Measurements from ENCODE around the gene NRP1. TPM values are rescaled to one million over a fixed set of nuclear protein-coding genes. Genes with fewer than 3 reads are reported as not detected.

The NRP1 gene
- total RNA-seq, 4 donors from 2014 or later = 91.8 to 175 (median 142) TPM

GRCh38 chr10:33161550-33162247 lies 172.8 kb downstream of the NRP1 start:
- TF ChIP-seq, protein P1, sequence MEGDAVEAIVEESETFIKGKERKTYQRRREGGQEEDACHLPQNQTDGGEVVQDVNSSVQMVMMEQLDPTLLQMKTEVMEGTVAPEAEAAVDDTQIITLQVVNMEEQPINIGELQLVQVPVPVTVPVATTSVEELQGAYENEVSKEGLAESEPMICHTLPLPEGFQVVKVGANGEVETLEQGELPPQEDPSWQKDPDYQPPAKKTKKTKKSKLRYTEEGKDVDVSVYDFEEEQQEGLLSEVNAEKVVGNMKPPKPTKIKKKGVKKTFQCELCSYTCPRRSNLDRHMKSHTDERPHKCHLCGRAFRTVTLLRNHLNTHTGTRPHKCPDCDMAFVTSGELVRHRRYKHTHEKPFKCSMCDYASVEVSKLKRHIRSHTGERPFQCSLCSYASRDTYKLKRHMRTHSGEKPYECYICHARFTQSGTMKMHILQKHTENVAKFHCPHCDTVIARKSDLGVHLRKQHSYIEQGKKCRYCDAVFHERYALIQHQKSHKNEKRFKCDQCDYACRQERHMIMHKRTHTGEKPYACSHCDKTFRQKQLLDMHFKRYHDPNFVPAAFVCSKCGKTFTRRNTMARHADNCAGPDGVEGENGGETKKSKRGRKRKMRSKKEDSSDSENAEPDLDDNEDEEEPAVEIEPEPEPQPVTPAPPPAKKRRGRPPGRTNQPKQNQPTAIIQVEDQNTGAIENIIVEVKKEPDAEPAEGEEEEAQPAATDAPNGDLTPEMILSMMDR (IDR thresholded peaks at IDR 0.05; ENCODE audit: low read depth) = no peak

- TF ChIP-seq, protein P1 (IDR thresholded peaks at IDR 0.05; ENCODE audit: low read depth) = no peak
These were observed 174.3 kb downstream of the NRP1 start for GRCh38 chr10:33160151-33160550.

DNA sequence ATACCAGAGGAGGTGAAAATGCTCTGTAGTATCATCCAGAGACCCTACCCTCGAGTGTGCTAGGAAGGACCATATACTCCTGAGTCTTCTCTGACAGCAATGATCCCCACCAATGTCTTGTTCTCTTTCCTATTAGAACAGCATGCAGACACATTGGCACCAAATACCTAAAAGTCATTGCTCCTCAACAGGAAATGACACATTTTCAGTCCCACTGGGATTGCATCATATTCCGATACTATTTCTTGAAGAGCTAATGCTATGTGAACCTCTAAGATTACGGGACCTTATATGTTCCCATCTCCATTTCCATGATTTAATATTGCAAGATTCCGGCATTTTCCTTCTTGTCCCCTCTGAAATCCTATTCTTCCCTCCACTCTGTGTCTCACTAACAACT lies 177.4 kb downstream of the NRP1 start:
- TF ChIP-seq, protein P1 (IDR thresholded peaks at IDR 0.05; ENCODE audit: low read depth) = no peak

DNA sequence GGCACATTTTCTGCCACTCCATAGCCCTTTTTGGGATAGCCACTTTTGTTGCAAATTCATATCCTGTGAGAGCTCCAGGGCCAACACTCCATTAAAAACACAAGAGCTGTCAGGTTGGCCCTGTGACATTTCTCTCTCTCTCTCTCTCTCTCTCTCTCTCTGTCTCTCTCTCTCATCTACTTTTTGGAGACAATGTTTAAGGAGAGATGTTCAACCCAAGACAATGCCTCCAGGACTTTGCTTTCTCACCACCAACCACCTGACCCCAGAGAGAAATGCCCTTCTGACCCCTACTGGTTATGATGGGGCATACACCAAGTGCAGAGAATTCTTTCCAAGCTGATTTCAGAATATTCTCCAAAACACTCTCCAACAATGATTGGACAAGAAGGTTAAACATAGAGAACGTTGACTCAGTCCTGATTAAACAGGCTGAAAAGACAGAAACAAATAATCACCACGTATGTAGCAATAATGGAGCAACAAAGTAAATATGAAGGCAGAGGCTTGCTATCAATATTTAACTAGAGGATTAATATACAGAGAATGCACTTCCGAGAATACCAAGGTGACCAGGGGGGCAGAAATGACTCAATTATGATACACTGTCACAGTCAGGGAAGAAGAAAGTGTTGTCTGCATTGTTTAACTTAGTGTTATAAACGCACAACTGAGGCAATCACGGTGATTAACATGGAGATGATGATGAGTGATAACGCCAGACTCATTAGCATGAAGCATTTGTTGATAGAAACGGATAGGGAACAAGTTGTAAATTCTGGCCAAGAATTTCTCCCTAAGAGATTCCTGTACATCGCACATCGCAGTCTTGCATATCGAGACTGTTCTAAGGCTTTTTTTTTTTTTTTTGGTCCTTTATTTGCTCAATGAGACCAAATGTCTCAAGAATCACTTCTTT lies 178.5 kb downstream of the NRP1 start:
- TF ChIP-seq, protein P1 (IDR thresholded peaks at IDR 0.05; ENCODE audit: low read depth) = no peak

- TF ChIP-seq, protein P1 (IDR thresholded peaks at IDR 0.05; ENCODE audit: low read depth) = no peak
These were observed 179.9 kb downstream of the NRP1 start for GRCh38 chr10:33154590-33154989.

GRCh38 chr10:33153968-33154327 lies 180.5 kb downstream of the NRP1 start:
- TF ChIP-seq, protein P1 (IDR thresholded peaks at IDR 0.05; ENCODE audit: low read depth) = no peak

GRCh38 chr10:33153251-33153967 lies 181.1 kb downstream of the NRP1 start:
- TF ChIP-seq, protein P1 (IDR thresholded peaks at IDR 0.05; ENCODE audit: low read depth) = no peak
